ENCODE results near the gene TASP1. TPM values are rescaled to one million over a fixed set of nuclear protein-coding genes. Genes with fewer than 3 reads are reported as not detected.

Gene TASP1
- total RNA-seq, 1 experiment from 2014 or later: 27.4 TPM

DNA sequence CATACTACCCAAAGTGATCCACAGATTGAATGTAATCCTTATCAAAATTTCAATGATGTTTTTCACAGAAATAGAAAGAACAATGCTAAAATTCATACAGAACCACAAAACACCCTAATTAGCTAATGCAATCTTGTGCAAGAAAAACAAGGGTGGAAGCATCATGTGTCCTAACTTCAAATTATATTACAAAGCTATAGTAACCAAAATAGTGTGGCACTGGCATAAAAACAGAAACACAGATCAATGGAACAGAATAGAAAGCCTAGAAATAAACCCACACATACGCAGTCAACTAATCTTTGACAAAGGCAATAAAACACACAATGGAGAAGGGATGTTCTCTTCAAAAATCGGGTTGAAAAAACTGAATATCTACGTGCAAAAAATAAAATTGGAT is 131.1 kb downstream of the TASP1 start:
- Histone ChIP-seq H3K4me1 (no peaks in the 10 kb centered on the region), H3K27me3 (replicated peaks; ENCODE audit: control insufficient read depth, insufficient read depth, low read length) (no peaks in the 10 kb centered on the region), H3K36me3 (ENCODE audit: control insufficient read depth, insufficient read depth, low read length) (no peaks in the 10 kb centered on the region), H3K4me3 (ENCODE audit: low read depth, low read length) (no peak overlapping the region), H3K9me3 (peaks cover 11% of the 10 kb centered on the region; the same call in 1 of the 2 replicates)
- POLR2A ChIA-PET: no interaction called here
- Mint-ChIP-seq H3K36me3 (ENCODE audit: insufficient read depth, unreplicated experiment) (peaks cover 20% of the 10 kb centered on the region), H3K9me3 (ENCODE audit: unreplicated experiment) (peaks cover 11% of the 10 kb centered on the region), H3K27ac (ENCODE audit: unreplicated experiment) (no peak overlapping the region), H3K4me3 (ENCODE audit: unreplicated experiment) (no peak overlapping the region), H3K4me1 (ENCODE audit: low read depth, unreplicated experiment) (no peaks in the 10 kb centered on the region), H3K27me3 (ENCODE audit: insufficient read depth, unreplicated experiment) (no peaks in the 10 kb centered on the region)
- DNase-seq: no peak
- CTCF ChIA-PET: no interaction called here
- no TSS peak for BruUV-seq (replicated peaks)
- intact Hi-C loops (cut with micrococcal nuclease; ENCODE audit: unreplicated experiment): no loop called here
- TF ChIP-seq, protein P1, sequence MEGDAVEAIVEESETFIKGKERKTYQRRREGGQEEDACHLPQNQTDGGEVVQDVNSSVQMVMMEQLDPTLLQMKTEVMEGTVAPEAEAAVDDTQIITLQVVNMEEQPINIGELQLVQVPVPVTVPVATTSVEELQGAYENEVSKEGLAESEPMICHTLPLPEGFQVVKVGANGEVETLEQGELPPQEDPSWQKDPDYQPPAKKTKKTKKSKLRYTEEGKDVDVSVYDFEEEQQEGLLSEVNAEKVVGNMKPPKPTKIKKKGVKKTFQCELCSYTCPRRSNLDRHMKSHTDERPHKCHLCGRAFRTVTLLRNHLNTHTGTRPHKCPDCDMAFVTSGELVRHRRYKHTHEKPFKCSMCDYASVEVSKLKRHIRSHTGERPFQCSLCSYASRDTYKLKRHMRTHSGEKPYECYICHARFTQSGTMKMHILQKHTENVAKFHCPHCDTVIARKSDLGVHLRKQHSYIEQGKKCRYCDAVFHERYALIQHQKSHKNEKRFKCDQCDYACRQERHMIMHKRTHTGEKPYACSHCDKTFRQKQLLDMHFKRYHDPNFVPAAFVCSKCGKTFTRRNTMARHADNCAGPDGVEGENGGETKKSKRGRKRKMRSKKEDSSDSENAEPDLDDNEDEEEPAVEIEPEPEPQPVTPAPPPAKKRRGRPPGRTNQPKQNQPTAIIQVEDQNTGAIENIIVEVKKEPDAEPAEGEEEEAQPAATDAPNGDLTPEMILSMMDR (IDR thresholded peaks at IDR 0.05; ENCODE audit: insufficient read depth in 1 of 2, low read depth in 1 of 2, low read length in 1 of 2, severe bottlenecking in 1 of 2, unreplicated experiment in 1 of 2): no peak

DNA sequence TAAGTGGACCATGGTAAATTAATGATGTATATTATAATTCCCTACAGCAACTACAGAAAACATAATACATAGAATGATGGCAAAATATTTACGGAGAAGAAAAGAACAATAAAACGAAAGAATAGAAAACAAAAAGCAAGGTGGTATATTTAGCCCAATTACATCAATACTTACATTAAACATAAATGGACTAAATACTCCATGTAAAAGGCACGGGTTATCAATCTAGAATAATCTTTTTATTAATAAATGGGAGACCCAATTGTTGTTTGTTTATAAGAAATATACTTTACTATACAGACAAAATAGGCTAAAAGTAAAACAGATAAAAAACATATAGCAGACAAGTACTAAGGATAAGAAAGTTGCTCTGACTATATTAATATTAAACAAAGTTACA is 137.2 kb downstream of the TASP1 start:
- peaks cover 29% of the 10 kb centered on the region for H3K9me3 ChIP-seq
- Mint-ChIP-seq H3K4me1 (ENCODE audit: low read depth, unreplicated experiment) (no peaks in the 10 kb centered on the region), H3K36me3 (ENCODE audit: insufficient read depth, unreplicated experiment) (peaks cover 11% of the 10 kb centered on the region), H3K27ac (ENCODE audit: unreplicated experiment) (no peak overlapping the region), H3K4me3 (ENCODE audit: unreplicated experiment) (no peak overlapping the region), H3K9me3 (ENCODE audit: unreplicated experiment) (peaks cover 55% of the 10 kb centered on the region), H3K27me3 (ENCODE audit: insufficient read depth, unreplicated experiment) (no peaks in the 10 kb centered on the region)
- CTCF ChIA-PET: no interaction called here
- intact Hi-C loops (cut with micrococcal nuclease; ENCODE audit: unreplicated experiment): no loop called here
- H3K4me3 ChIP-seq (ENCODE audit: low read depth, low read length): no peak overlapping the region
- POLR2A ChIA-PET: no interaction called here
- TF ChIP-seq, protein P1 (IDR thresholded peaks at IDR 0.05; ENCODE audit: insufficient read depth in 1 of 2, low read depth in 1 of 2, low read length in 1 of 2, severe bottlenecking in 1 of 2, unreplicated experiment in 1 of 2): no peak
- no peaks in the 10 kb centered on the region for H3K4me1 ChIP-seq
- DNase-seq: no peak
- H3K36me3 ChIP-seq (ENCODE audit: control insufficient read depth, insufficient read depth, low read length): no peaks in the 10 kb centered on the region
- no peaks in the 10 kb centered on the region for H3K27me3 ChIP-seq (replicated peaks; ENCODE audit: control insufficient read depth, insufficient read depth, low read length)
- no TSS peak for BruUV-seq (replicated peaks)

DNA sequence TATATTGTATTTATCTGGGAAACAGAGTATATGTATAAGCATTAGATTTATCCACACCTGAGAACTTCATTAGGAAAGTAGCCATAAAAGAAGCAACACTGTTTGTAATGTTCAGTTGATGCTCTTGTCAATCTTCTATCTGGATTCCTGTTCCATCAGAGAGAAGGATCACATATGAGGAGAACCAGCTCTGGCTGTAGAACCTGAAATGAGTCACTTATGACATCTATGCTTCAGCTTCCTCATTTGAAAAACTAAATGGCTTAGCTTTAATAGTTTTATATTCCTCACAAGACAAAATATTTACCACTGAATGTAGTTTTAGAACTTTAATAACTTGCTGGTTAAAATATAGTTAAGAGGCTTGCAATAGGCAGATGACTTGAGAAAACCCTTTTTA is 144.7 kb downstream of the TASP1 start:
- no peak overlapping the region for H3K27ac Mint-ChIP-seq (ENCODE audit: unreplicated experiment)
- Histone ChIP-seq H3K27me3 (replicated peaks; ENCODE audit: control insufficient read depth, insufficient read depth, low read length) (no peaks in the 10 kb centered on the region), H3K4me1 (peaks cover 15% of the 10 kb centered on the region), H3K9me3 (peaks cover 3% of the 10 kb centered on the region; the same call in 1 of the 2 replicates), H3K4me3 (ENCODE audit: low read depth, low read length) (no peak overlapping the region), H3K36me3 (ENCODE audit: control insufficient read depth, insufficient read depth, low read length) (no peaks in the 10 kb centered on the region)
- no peak overlapping the region for H3K4me3 Mint-ChIP-seq (ENCODE audit: unreplicated experiment)
- peaks cover 20% of the 10 kb centered on the region for H3K9me3 Mint-ChIP-seq (ENCODE audit: unreplicated experiment)
- TF ChIP-seq, protein P1 (IDR thresholded peaks at IDR 0.05; ENCODE audit: insufficient read depth in 1 of 2, low read depth in 1 of 2, low read length in 1 of 2, severe bottlenecking in 1 of 2, unreplicated experiment in 1 of 2): no peak
- no peak for DNase-seq
- H3K4me1 Mint-ChIP-seq (ENCODE audit: low read depth, unreplicated experiment): peaks cover 19% of the 10 kb centered on the region
- H3K36me3 Mint-ChIP-seq (ENCODE audit: insufficient read depth, unreplicated experiment): peaks cover 5% of the 10 kb centered on the region
- ChIA-PET POLR2A (no interaction called here), CTCF (no interaction called here)
- no peaks in the 10 kb centered on the region for H3K27me3 Mint-ChIP-seq (ENCODE audit: insufficient read depth, unreplicated experiment)
- BruUV-seq (replicated peaks): no TSS peak
- intact Hi-C loops (cut with micrococcal nuclease; ENCODE audit: unreplicated experiment): no loop called here

All from Caco-2 (cell line).